ENCODE results near the gene DENND6B.

- no peak for TF ChIP-seq ZFP3 (CRISPR knock-in tag; IDR thresholded peaks at IDR 0.05)
- no peak for TF ChIP-seq ZFP30 (CRISPR knock-in tag; IDR thresholded peaks at IDR 0.05)
- no peak for TF ChIP-seq RARB (CRISPR knock-in tag; IDR thresholded peaks at IDR 0.05)
- TF ChIP-seq TOX (CRISPR knock-in tag; IDR thresholded peaks at IDR 0.05; ENCODE audit: borderline replicate concordance): no peak
Observed at GRCh38 chr22:50262460-50262911, 64.3 kb downstream of the DENND6B start.
